Activated CD4-positive, alpha-beta memory T cell treated with anti-CD3 and anti-CD28 coated beads for 36 hours (primary cell): ENCODE measurements around the gene EVA1A. TPM values are rescaled to one million over a fixed set of nuclear protein-coding genes. Genes with fewer than 3 reads are reported as not detected.
"Not testable (repeated sequence)": the region's sequence is repeated elsewhere in the genome, so short reads cannot be mapped to it uniquely, and the experiment has no call there.

Experiments
- CTCF ChIA-PET: fragments of 350-600 bp; sonication (Branson Sonifier 250); formaldehyde crosslinking; loops from one replicate; lab custom pipeline; 2021; ENCODE audit warnings: antibody characterized with exemption, inconsistent platforms; lab: Charles Lee
- POLR2A ChIA-PET: fragments of 350-600 bp; sonication (Branson Sonifier 250); formaldehyde crosslinking; loops from one replicate; lab custom pipeline; 2021; ENCODE audit warnings: antibody characterized with exemption; lab: Charles Lee
- DNase-seq: peaks from one replicate; pipeline ENCODE4 v3.0.0-alpha.2; 2020
- H3K27ac Mint-ChIP-seq: one replicate; pipeline ENCODE4 v1.8.0; 2021; ENCODE audit warnings: mixed read lengths
- H3K27me3 Mint-ChIP-seq: one replicate; pipeline ENCODE4 v1.8.0; 2021; ENCODE audit warnings: mixed read lengths
- H3K36me3 Mint-ChIP-seq: one replicate; pipeline ENCODE4 v1.8.0; 2021; ENCODE audit warnings: mixed read lengths
- H3K4me1 Mint-ChIP-seq: one replicate; pipeline ENCODE4 v1.8.0; 2021; ENCODE audit warnings: low read depth, mixed read lengths
- H3K4me3 Mint-ChIP-seq: one replicate; pipeline ENCODE4 v1.8.0; 2021; ENCODE audit warnings: mild to moderate bottlenecking, mixed read lengths
- H3K9me3 Mint-ChIP-seq: one replicate; pipeline ENCODE4 v1.8.0; 2021; ENCODE audit warnings: mixed read lengths
- intact Hi-C: fragments of 100-400 bp; cut with micrococcal nuclease; formaldehyde crosslinking; loops from one replicate; pipeline ENCODE4 v1.15.1; 2023
- total RNA-seq, 2 experiments: library from RNA; stranded (reverse); gene quantifications; one replicate each; pipeline ENCODE4 v1.2.3, GENCODE V29; 2021

EVA1A gene
- total RNA-seq, 2 experiments from 2014 or later, result not detected

DNA sequence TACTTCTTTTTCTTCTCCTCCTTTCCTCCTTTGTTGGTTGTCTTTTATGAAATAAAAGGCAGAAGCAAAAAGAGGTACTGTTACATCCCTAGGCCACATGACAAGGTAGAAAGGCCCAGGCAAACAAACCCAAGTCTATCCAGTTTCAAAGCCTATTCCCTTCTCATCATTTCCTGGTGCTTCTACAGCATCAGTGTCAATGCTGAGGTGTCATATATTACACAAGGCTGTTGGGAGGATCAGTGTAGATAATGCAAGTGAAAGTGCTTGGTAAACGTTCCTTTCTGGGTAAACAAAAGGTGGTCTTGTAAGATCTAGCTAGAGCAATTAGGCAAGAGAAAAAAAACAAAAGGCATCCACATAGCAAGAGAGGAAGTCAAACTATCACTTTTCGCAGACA is 64.9 kb downstream of the EVA1A start:
- no peak for DNase-seq
- no peaks in the 10 kb centered on the region for H3K4me1 Mint-ChIP-seq
- H3K9me3 Mint-ChIP-seq, result no peaks in the 10 kb centered on the region
- no peak overlapping the region for H3K4me3 Mint-ChIP-seq
- ChIA-PET POLR2A (no interaction called here), CTCF (no interaction called here)
- peaks cover 2% of the 10 kb centered on the region for H3K27me3 Mint-ChIP-seq
- no peak overlapping the region for H3K27ac Mint-ChIP-seq
- intact Hi-C loops, result no loop called here
- H3K36me3 Mint-ChIP-seq, result no peaks in the 10 kb centered on the region

DNA sequence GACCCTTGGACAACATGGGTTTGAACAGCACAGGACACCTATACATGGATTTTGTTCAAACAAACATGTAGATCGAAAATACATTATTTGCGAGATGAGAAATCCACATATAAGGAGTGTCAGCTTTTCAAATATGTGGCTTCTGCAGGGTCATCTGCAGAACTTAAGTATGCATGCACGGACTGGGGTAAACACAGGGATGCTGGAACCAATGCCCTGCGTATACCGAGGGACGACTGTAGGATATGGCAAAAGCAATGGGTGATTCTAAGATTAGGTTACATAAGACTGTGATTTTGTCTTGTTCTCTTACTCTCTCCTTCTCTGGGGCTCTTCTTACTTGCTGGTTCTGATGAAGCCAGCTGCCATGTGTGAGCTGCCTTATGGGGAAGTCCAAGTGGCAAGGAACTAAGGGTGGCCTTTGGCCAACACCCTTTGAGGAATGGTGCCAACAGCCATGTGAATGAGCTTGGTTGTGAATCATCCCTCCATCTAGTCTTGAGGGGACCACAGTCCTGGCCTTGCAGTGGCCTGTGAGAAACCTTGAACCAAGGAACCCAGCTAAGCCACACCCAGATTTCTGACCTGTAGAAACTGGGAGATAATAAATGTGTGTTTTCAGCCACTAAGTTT is 66.5 kb downstream of the EVA1A start:
- ChIA-PET POLR2A (no interaction called here), CTCF (interaction anchor here (1.0 kb wide), 1 partner anchor 114 kb away, joined by 3 read pairs; no protein-coding TSS in a partner anchor)
- Mint-ChIP-seq H3K9me3 (no peaks in the 10 kb centered on the region), H3K27ac (no peak overlapping the region), H3K4me1 (no peaks in the 10 kb centered on the region), H3K27me3 (peaks cover 2% of the 10 kb centered on the region), H3K4me3 (no peak overlapping the region), H3K36me3 (no peaks in the 10 kb centered on the region)
- DNase-seq, result no peak
- intact Hi-C loops, result no loop called here

DNA sequence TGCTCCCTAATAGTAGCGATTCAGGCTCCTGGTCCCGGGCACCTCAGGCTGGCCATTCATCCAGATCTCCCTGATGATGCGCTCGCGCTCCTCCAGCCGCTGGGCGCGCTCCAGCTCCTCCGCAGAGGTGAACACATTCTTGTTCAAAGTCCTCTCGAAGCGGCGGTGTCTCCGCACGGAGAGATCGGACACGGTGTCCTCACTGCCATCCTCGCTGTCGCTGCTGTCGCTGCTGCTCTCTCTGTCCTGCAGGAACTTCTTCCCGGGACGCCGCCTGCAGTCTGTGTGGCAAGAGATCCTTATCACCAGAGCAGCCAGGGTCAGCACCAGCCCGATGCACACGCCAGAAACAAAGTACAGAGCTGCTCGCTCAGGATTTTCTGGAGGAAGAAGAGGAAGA is 67.5 kb downstream of the EVA1A start:
- H3K27me3 Mint-ChIP-seq, result peaks cover 4% of the 10 kb centered on the region
- no peak overlapping the region for H3K27ac Mint-ChIP-seq
- POLR2A ChIA-PET, result no interaction called here

DNA sequence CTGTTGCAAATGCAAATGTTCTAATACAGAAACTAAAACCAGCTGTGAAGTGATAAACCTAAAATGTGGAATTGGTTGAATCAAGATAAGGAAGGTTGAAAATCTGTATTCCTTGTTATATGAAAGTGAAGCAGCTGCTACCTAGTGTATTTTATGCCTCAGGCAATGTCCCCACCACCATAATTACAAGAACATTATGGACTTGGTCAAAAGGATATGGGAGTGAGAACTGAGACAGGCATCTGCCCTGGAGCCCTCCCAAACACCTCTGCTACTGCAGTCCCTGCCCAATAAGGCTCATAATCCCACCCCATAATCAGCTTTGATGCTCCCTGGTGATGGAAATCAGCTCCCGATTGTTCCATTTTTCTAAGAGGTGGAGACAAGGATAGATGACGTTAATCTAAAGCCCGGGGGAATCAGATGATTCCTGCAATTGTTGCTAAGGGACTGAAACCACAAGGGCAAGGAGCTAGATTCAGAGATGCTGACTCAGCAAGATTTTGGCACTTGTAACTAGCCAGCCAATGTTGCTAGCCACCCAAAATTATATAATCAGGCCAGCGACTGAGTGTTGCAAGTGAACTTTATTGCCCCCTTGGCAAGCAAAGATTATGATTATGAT is 69.5 kb downstream of the EVA1A start:
- CTCF ChIA-PET, result no interaction called here
- H3K36me3 Mint-ChIP-seq, result no peaks in the 10 kb centered on the region
- no peak overlapping the region for H3K27ac Mint-ChIP-seq
- no peaks in the 10 kb centered on the region for H3K4me1 Mint-ChIP-seq
- H3K27me3 Mint-ChIP-seq, result peaks cover 4% of the 10 kb centered on the region
- DNase-seq, result no peak
- intact Hi-C loops, result no loop called here
- POLR2A ChIA-PET, result no interaction called here
- no peak overlapping the region for H3K4me3 Mint-ChIP-seq
- no peaks in the 10 kb centered on the region for H3K9me3 Mint-ChIP-seq

More for the DNA sequence above, 67.5 kb downstream of the EVA1A start:
- H3K9me3 Mint-ChIP-seq, result no peaks in the 10 kb centered on the region
- H3K36me3 Mint-ChIP-seq, result no peaks in the 10 kb centered on the region
- no peaks in the 10 kb centered on the region for H3K4me1 Mint-ChIP-seq
- intact Hi-C loops, result no loop called here
- no peak for DNase-seq
- CTCF ChIA-PET, result no interaction called here
- H3K4me3 Mint-ChIP-seq, result no peak overlapping the region

DNA sequence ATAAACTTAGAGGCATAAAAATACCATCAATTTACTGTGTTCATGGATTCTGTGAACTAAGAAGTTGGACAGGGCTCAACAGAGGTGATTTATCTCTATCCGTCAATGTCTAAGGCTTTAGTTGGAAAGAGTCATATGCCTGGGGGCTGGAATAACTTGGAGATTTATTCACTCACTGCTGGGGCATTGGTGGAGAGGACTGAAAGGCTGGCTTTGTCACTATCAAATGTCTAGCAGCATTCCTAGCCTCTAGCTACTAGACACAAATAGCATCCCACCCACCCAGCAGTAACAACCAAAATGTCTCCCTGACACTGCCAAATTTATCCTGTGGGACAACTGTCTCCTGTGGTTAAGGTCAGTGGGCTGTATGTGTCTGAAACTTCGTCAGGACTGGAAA is 71.0 kb downstream of the EVA1A start:
- no peaks in the 10 kb centered on the region for H3K9me3 Mint-ChIP-seq

DNA sequence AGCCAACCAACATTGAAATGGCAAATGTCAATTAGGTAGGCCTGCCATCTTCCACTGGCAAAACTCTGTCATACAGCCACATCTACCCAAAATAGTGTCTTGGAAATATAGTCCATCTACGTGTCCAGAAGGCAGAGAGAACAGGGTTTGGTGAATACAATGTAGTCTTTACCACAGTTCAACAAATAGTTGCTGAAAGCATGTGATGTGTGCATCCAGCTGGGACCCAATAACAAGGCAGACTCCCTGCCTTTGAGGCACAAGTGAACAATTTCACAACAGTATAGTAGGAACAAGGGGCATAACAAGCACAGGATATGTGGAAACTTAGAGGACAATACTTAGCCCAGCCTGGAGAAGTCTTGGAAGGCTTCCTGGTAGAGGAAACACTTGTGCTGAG is 72.6 kb downstream of the EVA1A start:
- no peak for DNase-seq
- no peaks in the 10 kb centered on the region for H3K9me3 Mint-ChIP-seq
- no peaks in the 10 kb centered on the region for H3K4me1 Mint-ChIP-seq
- peaks cover 5% of the 10 kb centered on the region for H3K27me3 Mint-ChIP-seq
- ChIA-PET POLR2A (no interaction called here), CTCF (no interaction called here)
- H3K36me3 Mint-ChIP-seq, result no peaks in the 10 kb centered on the region
- H3K4me3 Mint-ChIP-seq, result no peak overlapping the region
- H3K27ac Mint-ChIP-seq, result no peak overlapping the region
- intact Hi-C loops, result no loop called here

More for the DNA sequence above, 71.0 kb downstream of the EVA1A start:
- H3K4me3 Mint-ChIP-seq, result no peak overlapping the region
- peaks cover 4% of the 10 kb centered on the region for H3K27me3 Mint-ChIP-seq
- no peak overlapping the region for H3K27ac Mint-ChIP-seq
- POLR2A ChIA-PET, result no interaction called here
- no peaks in the 10 kb centered on the region for H3K36me3 Mint-ChIP-seq
- CTCF ChIA-PET, result no interaction called here
- no peak for DNase-seq
- no peaks in the 10 kb centered on the region for H3K4me1 Mint-ChIP-seq
- intact Hi-C loops, result no loop called here

DNA sequence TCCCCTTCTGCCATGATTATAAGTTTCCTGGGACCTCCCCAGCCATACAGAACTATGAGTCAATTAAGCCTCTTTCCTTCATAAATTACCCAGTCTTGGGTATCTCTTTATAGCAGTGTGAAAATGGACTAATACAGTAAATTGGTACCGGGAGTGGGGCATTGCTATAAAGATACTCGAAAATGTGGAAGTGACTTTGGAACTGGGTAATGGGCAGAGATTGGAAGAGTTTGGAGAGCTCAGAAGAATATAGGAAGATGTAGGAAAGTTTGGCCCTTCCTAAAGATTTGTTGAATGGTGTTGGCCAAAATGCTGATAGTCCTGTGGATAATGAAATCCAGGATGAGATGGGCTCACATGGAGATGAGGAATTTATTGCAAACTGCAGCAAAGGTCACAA is 74.0 kb downstream of the EVA1A start:
- not testable (repeated sequence) for H3K4me3 Mint-ChIP-seq

DNA sequence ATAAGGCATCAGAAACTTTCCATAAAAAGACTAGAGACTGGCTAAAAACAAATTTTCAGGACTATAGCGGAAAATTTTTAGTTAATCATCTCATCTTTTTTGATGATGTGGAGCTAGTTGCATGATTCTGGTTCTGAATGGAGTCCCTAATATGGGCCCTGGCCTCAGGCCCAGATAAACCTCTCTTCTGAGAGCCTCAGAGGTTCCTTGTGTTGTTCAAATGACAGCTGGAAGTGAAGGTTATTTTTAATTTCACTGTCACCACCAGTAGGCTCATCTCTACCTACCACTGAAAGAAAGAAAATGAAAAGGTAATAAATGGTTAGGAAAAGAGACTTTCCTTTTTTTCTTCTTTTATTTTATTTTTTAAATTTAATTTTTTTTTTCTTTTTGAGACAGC is 75.9 kb downstream of the EVA1A start:
- ChIA-PET POLR2A (no interaction called here), CTCF (no interaction called here)
- intact Hi-C loops, result no loop called here
- H3K4me3 Mint-ChIP-seq, result no peak overlapping the region
- H3K9me3 Mint-ChIP-seq, result no peaks in the 10 kb centered on the region
- DNase-seq, result no peak
- no peaks in the 10 kb centered on the region for H3K4me1 Mint-ChIP-seq
- H3K27me3 Mint-ChIP-seq, result peaks cover 7% of the 10 kb centered on the region
- no peak overlapping the region for H3K27ac Mint-ChIP-seq
- H3K36me3 Mint-ChIP-seq, result no peaks in the 10 kb centered on the region

More for the DNA sequence above, 74.0 kb downstream of the EVA1A start:
- POLR2A ChIA-PET, H3K27ac Mint-ChIP-seq, DNase-seq, H3K27me3 Mint-ChIP-seq, H3K9me3 Mint-ChIP-seq, intact Hi-C loops, CTCF ChIA-PET, H3K36me3 Mint-ChIP-seq, H3K4me1 Mint-ChIP-seq: not testable (repeated sequence)

DNA sequence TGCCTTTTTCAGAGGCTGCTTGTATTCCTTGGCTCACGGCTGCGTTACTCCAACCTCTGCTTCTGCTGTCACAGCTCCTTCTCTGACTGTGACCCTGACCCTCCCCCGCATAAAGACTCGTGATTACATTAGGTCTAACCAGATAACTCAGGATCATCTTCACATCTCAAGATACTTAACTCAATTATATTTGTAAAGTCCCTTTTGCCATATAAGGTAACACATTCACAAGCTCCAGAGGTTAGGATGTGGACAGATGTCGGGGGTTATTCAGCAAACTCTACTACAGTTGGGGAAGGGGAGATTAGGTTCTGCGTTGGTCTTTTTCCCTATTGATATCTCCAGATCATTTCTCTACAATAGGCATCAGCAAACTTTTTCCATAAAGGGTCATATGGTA is 76.9 kb downstream of the EVA1A start:
- no peak overlapping the region for H3K4me3 Mint-ChIP-seq
- H3K36me3 Mint-ChIP-seq, result no peaks in the 10 kb centered on the region
- intact Hi-C loops, result no loop called here
- CTCF ChIA-PET, result no interaction called here
- no peaks in the 10 kb centered on the region for H3K4me1 Mint-ChIP-seq
- POLR2A ChIA-PET, result no interaction called here
- no peaks in the 10 kb centered on the region for H3K9me3 Mint-ChIP-seq
- H3K27me3 Mint-ChIP-seq, result peaks cover 5% of the 10 kb centered on the region
- no peak overlapping the region for H3K27ac Mint-ChIP-seq
- DNase-seq, result no peak

DNA sequence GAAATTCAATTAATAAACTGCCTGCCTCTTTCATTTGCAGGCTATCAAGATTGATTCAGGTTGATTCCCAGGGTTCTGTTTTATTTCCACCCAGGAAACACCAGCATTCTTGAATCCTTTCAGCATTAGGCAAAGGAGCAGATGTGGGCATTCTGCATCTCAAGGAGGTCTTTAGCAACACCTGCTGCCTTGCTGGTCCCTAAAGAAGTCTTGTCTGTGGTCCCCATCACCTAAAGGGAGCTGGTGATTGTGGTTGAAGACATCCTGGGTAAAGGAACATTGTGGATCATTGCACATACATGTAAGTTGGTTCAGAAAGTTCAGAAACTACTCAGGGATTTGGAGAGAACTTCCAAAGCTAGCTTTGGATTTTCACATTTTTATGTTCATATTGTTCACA is 78.3 kb downstream of the EVA1A start:
- H3K36me3 Mint-ChIP-seq, result no peaks in the 10 kb centered on the region
- H3K27ac Mint-ChIP-seq, result no peak overlapping the region

DNA sequence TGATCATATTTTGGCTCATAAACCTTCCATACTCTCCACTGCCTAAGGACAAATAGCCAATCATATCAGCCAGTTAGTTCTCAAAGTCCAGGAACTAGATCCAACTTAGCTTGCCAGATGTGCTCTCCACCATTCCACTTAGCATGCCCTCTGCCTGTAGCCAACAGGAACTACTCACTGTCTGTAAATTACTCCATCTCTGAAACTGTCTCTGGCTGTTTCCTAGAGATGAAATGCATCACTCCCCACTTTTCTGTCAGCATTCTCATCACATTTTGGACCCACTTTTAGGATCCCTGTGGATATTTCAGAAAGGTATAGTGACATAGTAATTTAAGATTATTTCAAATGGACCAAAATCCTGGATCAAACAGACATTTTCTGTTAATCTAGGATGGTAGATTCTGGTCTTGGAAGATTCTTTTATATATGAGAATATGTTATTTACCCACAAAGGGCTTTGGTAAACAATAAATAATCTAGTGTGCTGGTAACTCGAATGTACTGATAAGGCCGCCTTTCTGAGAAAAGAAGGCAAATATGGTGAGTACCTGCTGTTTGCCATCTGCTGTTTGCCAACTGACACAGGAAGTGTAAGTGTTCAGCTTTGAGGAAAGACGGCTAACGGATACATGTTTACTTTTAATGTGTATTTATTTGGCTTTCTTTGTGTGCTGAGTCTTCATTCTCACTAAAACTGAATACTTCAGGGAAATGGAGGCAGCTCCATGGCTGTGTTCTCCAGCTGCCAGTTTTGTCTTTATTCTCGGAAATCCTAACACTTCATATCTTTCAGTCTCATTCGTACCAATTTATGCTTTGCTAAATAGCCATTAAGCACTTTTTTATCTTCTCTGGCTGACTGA is 79.5 kb downstream of the EVA1A start:
- Mint-ChIP-seq H3K27ac (no peak overlapping the region), H3K9me3 (no peaks in the 10 kb centered on the region), H3K4me1 (no peaks in the 10 kb centered on the region), H3K36me3 (no peaks in the 10 kb centered on the region), H3K27me3 (peaks cover 5% of the 10 kb centered on the region), H3K4me3 (no peak overlapping the region)
- ChIA-PET POLR2A (no interaction called here), CTCF (no interaction called here)
- DNase-seq, result no peak
- intact Hi-C loops, result no loop called here

More for the DNA sequence above, 78.3 kb downstream of the EVA1A start:
- H3K27me3 Mint-ChIP-seq, result peaks cover 5% of the 10 kb centered on the region
- DNase-seq, result no peak
- H3K4me1 Mint-ChIP-seq, result no peaks in the 10 kb centered on the region
- POLR2A ChIA-PET, result no interaction called here
- CTCF ChIA-PET, result no interaction called here
- no peak overlapping the region for H3K4me3 Mint-ChIP-seq
- no peaks in the 10 kb centered on the region for H3K9me3 Mint-ChIP-seq
- intact Hi-C loops, result no loop called here

DNA sequence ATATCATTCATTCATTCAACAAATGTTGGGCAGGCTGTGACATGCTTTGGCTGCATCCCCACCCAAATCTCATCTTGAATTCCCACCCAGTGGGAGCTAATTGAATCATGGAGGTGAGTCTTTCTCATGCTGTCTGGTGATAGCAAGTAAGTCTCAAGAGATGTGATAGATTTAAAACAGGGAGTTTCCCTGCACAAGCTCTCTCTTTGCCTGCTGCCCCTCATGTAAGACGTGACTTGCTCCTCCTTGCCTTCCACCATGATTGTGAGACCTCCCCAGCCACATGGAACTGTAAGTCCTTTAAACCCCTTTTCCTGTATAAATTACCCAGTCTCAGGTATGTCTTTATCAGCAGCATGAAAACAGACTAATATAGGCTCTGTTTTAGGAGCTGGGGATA is 83.0 kb downstream of the EVA1A start:
- H3K4me3 Mint-ChIP-seq, H3K4me1 Mint-ChIP-seq, DNase-seq, H3K9me3 Mint-ChIP-seq, intact Hi-C loops, H3K36me3 Mint-ChIP-seq, H3K27me3 Mint-ChIP-seq, POLR2A ChIA-PET, H3K27ac Mint-ChIP-seq: not testable (repeated sequence)
- CTCF ChIA-PET, result interaction anchor here (1.0 kb wide), 1 partner anchor 413 kb away, joined by 4 read pairs; no protein-coding TSS in a partner anchor
